Karpas-422 (cell line): ENCODE measurements around the gene EMSY. TPM values are rescaled to one million over a fixed set of nuclear protein-coding genes. Genes with fewer than 3 reads are reported as not detected.

ENCODE experiments used
- DNase-seq: peaks from one replicate; pipeline ENCODE4 v3.0.0-alpha.2; 2015
- H2AFZ ChIP-seq: fragments of 200-600 bp; sonication (generic); 2 replicates; pipeline ENCODE4 v1.6.1; 2014; ENCODE audit warnings: antibody characterized with exemption, low read length, mixed read lengths
- H3K27ac ChIP-seq: fragments of 200-600 bp; sonication (generic); 2 replicates; pipeline ENCODE4 v1.5.1; 2014; ENCODE audit warnings: mild to moderate bottlenecking, low read length, moderate library complexity
- H3K27me3 ChIP-seq: fragments of 200-600 bp; sonication (generic); 2 replicates; pipeline ENCODE4 v1.6.1; 2014; ENCODE audit warnings: low read length, mixed read lengths
- H3K36me3 ChIP-seq: fragments of 200-600 bp; sonication (generic); 2 replicates; pipeline ENCODE4 v1.6.1; 2014; ENCODE audit warnings: low read length, mixed read lengths; ENCODE audit not compliant: insufficient read depth
- H3K4me1 ChIP-seq: fragments of 200-600 bp; sonication (generic); 2 replicates; pipeline ENCODE4 v1.6.1; 2014; ENCODE audit warnings: mild to moderate bottlenecking, low read length, mixed read lengths
- H3K4me2 ChIP-seq: fragments of 200-600 bp; sonication (generic); 2 replicates; pipeline ENCODE4 v1.6.1; 2014; ENCODE audit warnings: low read length, low read depth, mild to moderate bottlenecking; ENCODE audit not compliant: poor library complexity, severe bottlenecking
- H3K4me3 ChIP-seq: fragments of 200-600 bp; sonication (generic); 2 replicates; pipeline ENCODE4 v1.5.1; 2014; ENCODE audit warnings: mild to moderate bottlenecking, antibody characterized with exemption, low read length, mixed read lengths
- H3K79me2 ChIP-seq: fragments of 200-600 bp; sonication (generic); 2 replicates; pipeline ENCODE4 v1.6.1; 2014; ENCODE audit warnings: mild to moderate bottlenecking, low read length, mixed read lengths
- H3K9ac ChIP-seq: fragments of 200-600 bp; sonication (generic); 2 replicates; pipeline ENCODE4 v1.6.0; 2014; ENCODE audit warnings: low read length
- H3K9me2 ChIP-seq: fragments of 200-600 bp; sonication (generic), shearing (Covaris generic); replicated peaks from 2 replicates; pipeline ENCODE4 v1.6.0; 2014; ENCODE audit warnings: mild to moderate bottlenecking, low read length, moderate library complexity; ENCODE audit not compliant: insufficient read depth
- H3K9me3 ChIP-seq: fragments of 300-700, 200-600 bp; sonication (generic); 2 replicates; pipeline ENCODE4 v1.6.1; 2014; ENCODE audit warnings: low read length, mixed read lengths
- H4K20me1 ChIP-seq: fragments of 200-600 bp; sonication (generic); 2 replicates; pipeline ENCODE4 v1.6.1; 2014; ENCODE audit warnings: mild to moderate bottlenecking, antibody characterized with exemption, low read length, low read depth; ENCODE audit not compliant: insufficient read depth
- total RNA-seq: library from RNA; depleted of rRNA; stranded (reverse); fragments of >200 nt; shearing (Covaris generic); gene quantifications from 2 replicates; pipeline ENCODE4 v1.2.3, GENCODE V29; 2014; ENCODE audit warnings: low replicate concordance

EMSY gene
- total RNA-seq, 1 experiment from 2014 or later: 40.3 TPM

GRCh38 chr11:76543006-76543703 is 98.3 kb downstream of the EMSY start:
- H3K4me1 ChIP-seq: no peaks in the 10 kb centered on the region
- H2AFZ ChIP-seq: no peak overlapping the region
- H3K27ac ChIP-seq: no peak overlapping the region
- no peaks in the 10 kb centered on the region for H4K20me1 ChIP-seq
- H3K79me2 ChIP-seq: no peaks in the 10 kb centered on the region
- DNase-seq: no peak
- no peaks in the 10 kb centered on the region for H3K9me3 ChIP-seq
- H3K27me3 ChIP-seq: no peaks in the 10 kb centered on the region
- no peak overlapping the region for H3K4me2 ChIP-seq
- peaks cover 7% of the 10 kb centered on the region for H3K36me3 ChIP-seq
- H3K4me3 ChIP-seq: no peak overlapping the region
- H3K9ac ChIP-seq: no peak overlapping the region
- H3K9me2 ChIP-seq: no peaks in the 10 kb centered on the region

- DNase-seq: no peak
These were observed 106.0 kb downstream of the EMSY start for GRCh38 chr11:76550781-76551180.

GRCh38 chr11:76551400-76551799 is 106.6 kb downstream of the EMSY start:
- no peak overlapping the region for H3K4me3 ChIP-seq
- DNase-seq: no peak
- H3K9me2 ChIP-seq: no peaks in the 10 kb centered on the region
- no peaks in the 10 kb centered on the region for H3K79me2 ChIP-seq
- no peaks in the 10 kb centered on the region for H3K27me3 ChIP-seq
- peaks cover 1% of the 10 kb centered on the region for H3K36me3 ChIP-seq
- H3K9me3 ChIP-seq: no peaks in the 10 kb centered on the region
- no peak overlapping the region for H3K9ac ChIP-seq
- H3K4me1 ChIP-seq: peaks cover 6% of the 10 kb centered on the region
- no peak overlapping the region for H3K27ac ChIP-seq
- no peak overlapping the region for H3K4me2 ChIP-seq
- H4K20me1 ChIP-seq: no peaks in the 10 kb centered on the region; the same call in 1 of the 2 replicates
- H2AFZ ChIP-seq: no peak overlapping the region

More at GRCh38 chr11:76550781-76551180, 106.0 kb downstream of the EMSY start:
- Histone ChIP-seq H3K4me2 (no peak overlapping the region), H3K4me1 (peaks cover 6% of the 10 kb centered on the region), H3K4me3 (no peak overlapping the region), H3K36me3 (peaks cover 7% of the 10 kb centered on the region), H3K27me3 (no peaks in the 10 kb centered on the region), H3K79me2 (no peaks in the 10 kb centered on the region), H3K9ac (no peak overlapping the region), H4K20me1 (no peaks in the 10 kb centered on the region; the same call in 1 of the 2 replicates), H3K9me3 (no peaks in the 10 kb centered on the region), H3K27ac (no peak overlapping the region), H3K9me2 (no peaks in the 10 kb centered on the region), H2AFZ (no peak overlapping the region)

- Histone ChIP-seq H3K9me3 (no peaks in the 10 kb centered on the region), H3K9ac (no peak overlapping the region), H3K27ac (no peak overlapping the region), H2AFZ (no peak overlapping the region), H3K27me3 (no peaks in the 10 kb centered on the region), H3K4me2 (no peak overlapping the region), H3K79me2 (no peaks in the 10 kb centered on the region), H4K20me1 (no peaks in the 10 kb centered on the region; the same call in 1 of the 2 replicates), H3K9me2 (no peaks in the 10 kb centered on the region), H3K4me3 (no peak overlapping the region), H3K4me1 (peaks cover 6% of the 10 kb centered on the region), H3K36me3 (no peaks in the 10 kb centered on the region; the same call in 1 of the 2 replicates)
- no peak for DNase-seq
These were observed 108.2 kb downstream of the EMSY start for GRCh38 chr11:76552987-76553386.

- Histone ChIP-seq H3K9me2 (no peaks in the 10 kb centered on the region), H3K27me3 (no peaks in the 10 kb centered on the region), H3K4me1 (peaks cover 4% of the 10 kb centered on the region), H3K4me2 (no peak overlapping the region), H2AFZ (no peak overlapping the region), H3K9me3 (no peaks in the 10 kb centered on the region), H3K9ac (no peak overlapping the region), H3K27ac (no peak overlapping the region), H3K79me2 (no peaks in the 10 kb centered on the region), H3K36me3 (no peaks in the 10 kb centered on the region; the same call in 1 of the 2 replicates), H3K4me3 (no peak overlapping the region), H4K20me1 (no peaks in the 10 kb centered on the region; the same call in 1 of the 2 replicates)
- no peak for DNase-seq
These were observed 109.0 kb downstream of the EMSY start for GRCh38 chr11:76553554-76554476.

- Histone ChIP-seq H3K36me3 (no peaks in the 10 kb centered on the region; the same call in 1 of the 2 replicates), H3K4me3 (no peak overlapping the region), H2AFZ (no peak overlapping the region), H3K9me3 (no peaks in the 10 kb centered on the region), H3K27ac (no peak overlapping the region), H3K79me2 (no peaks in the 10 kb centered on the region), H3K4me1 (no peaks in the 10 kb centered on the region), H3K9ac (no peak overlapping the region), H3K9me2 (no peaks in the 10 kb centered on the region), H3K27me3 (no peaks in the 10 kb centered on the region), H3K4me2 (no peak overlapping the region), H4K20me1 (no peaks in the 10 kb centered on the region; the same call in 1 of the 2 replicates)
- no peak for DNase-seq
These were observed 109.9 kb downstream of the EMSY start for GRCh38 chr11:76554767-76555166.

- H4K20me1 ChIP-seq: no peaks in the 10 kb centered on the region; the same call in 1 of the 2 replicates
- no peak for DNase-seq
- H3K27ac ChIP-seq: no peak overlapping the region
- no peaks in the 10 kb centered on the region; the same call in 1 of the 2 replicates for H3K36me3 ChIP-seq
- no peak overlapping the region for H3K4me2 ChIP-seq
- H2AFZ ChIP-seq: no peak overlapping the region
- no peaks in the 10 kb centered on the region for H3K9me3 ChIP-seq
- H3K9ac ChIP-seq: no peak overlapping the region
- H3K27me3 ChIP-seq: no peaks in the 10 kb centered on the region
- H3K79me2 ChIP-seq: no peaks in the 10 kb centered on the region
- H3K4me3 ChIP-seq: no peak overlapping the region
- H3K4me1 ChIP-seq: no peaks in the 10 kb centered on the region
- H3K9me2 ChIP-seq: no peaks in the 10 kb centered on the region
These were observed 112.6 kb downstream of the EMSY start for GRCh38 chr11:76557466-76557865.

GRCh38 chr11:76558473-76558872 is 113.7 kb downstream of the EMSY start:
- H3K4me3 ChIP-seq: no peak overlapping the region
- H3K9me3 ChIP-seq: no peaks in the 10 kb centered on the region
- H4K20me1 ChIP-seq: no peaks in the 10 kb centered on the region
- DNase-seq: no peak
- no peak overlapping the region for H3K9ac ChIP-seq
- H3K4me1 ChIP-seq: no peaks in the 10 kb centered on the region
- H3K27me3 ChIP-seq: no peaks in the 10 kb centered on the region
- no peaks in the 10 kb centered on the region for H3K9me2 ChIP-seq
- H3K79me2 ChIP-seq: no peaks in the 10 kb centered on the region
- H3K36me3 ChIP-seq: no peaks in the 10 kb centered on the region
- no peak overlapping the region for H3K4me2 ChIP-seq
- H3K27ac ChIP-seq: no peak overlapping the region
- H2AFZ ChIP-seq: no peak overlapping the region
